Posterior vena cava (tissue), 2 donors: ENCODE data around the gene PDCD5. TPM values are rescaled to one million over a fixed set of nuclear protein-coding genes. Genes with fewer than 3 reads are reported as not detected.

Source experiments
- DNase-seq: peaks from one replicate; pipeline ENCODE4 v3.0.0-alpha.2; 2020; ENCODE audit warnings: low spot score
- intact Hi-C, 2 donors: fragments of 100-400 bp; cut with DNase I; formaldehyde crosslinking; loops; one replicate each; pipeline versions ENCODE4 v1.14.1 to v1.14.2; 2022 to 2023
- total RNA-seq, 2 donors: library from RNA; stranded (reverse); fragmentation: NEBNext Ultra II Directional; extraction: Animal tissue kit (Norgen Biotek cat#: 25700); gene quantifications; one replicate each; pipeline ENCODE4 v1.2.1, GENCODE V29; 2021
- donor health status: DM: yes; HTN: yes; CAD: no.
- donor health status: DM: yes; HTN: yes; CAD: no.

PDCD5 gene
- total RNA-seq, 2 donors from 2014 or later = 99.8 to 125 TPM

DNA sequence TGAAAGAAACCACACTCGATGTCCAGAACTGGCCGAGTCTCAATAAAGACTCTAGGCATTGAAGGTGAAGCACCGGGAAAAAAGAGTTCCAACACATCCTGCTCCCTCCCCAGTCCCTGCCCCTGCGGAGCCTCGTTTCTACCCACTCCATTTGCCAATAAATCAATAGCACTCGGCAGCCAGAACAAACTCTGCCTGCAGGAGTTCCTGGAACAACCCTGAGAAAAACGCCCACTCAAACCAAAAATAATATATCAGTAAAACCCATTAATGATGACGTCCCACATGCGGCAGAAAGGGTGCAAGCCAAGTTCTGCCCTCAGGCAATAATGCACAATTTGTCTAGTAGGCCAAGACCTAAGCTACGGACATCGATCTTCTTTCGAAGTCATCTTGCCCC lies 41.0 kb downstream of the PDCD5 start:
- intact Hi-C loops = loop anchor here in 1 of 2 donors (5.0 kb wide), 1 partner anchor 95 kb away; no protein-coding TSS in a partner anchor

DNA sequence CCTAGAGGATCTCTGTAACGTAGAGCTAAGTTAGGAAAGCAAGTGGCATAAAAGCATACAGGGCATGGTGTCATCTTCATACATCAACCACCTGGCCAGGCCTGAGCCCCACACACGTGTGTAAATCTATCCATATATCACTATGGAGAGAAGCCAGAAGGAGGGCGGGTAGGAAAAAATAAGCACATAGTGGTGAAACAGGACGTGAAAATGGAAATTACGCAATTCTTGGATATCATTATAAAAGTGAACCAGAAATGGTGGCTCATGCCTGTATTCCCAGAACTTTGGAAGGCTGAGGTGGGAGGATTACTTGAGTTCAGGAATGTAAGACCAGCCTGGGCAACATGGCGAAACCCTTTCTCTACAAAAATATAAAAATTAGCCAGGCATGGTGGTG lies 43.4 kb downstream of the PDCD5 start:
- intact Hi-C loops = loop anchor here in 1 of 2 donors (5.0 kb wide), 1 partner anchor 97 kb away; no protein-coding TSS in a partner anchor
- DNase-seq = no peak

More for the DNA sequence above, 41.0 kb downstream of the PDCD5 start:
- DNase-seq = no peak

DNA sequence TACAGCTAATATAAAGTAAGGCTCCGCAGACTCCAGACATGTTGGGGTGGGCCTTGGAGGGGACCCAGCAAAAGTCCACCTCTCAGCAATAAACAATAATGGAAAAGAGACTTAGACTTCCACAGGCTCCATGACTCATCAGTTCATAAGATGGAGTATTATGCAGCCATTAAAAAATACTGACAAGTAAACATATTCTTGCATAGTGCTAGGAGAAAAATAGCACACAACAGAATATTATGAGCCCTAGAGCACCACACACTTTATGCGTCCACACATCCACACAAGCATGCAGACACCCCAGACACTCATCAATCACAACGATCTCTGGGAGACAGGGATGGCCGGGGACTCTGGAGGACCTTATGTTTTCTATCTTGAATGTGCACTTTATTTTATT lies 46.0 kb downstream of the PDCD5 start:
- intact Hi-C loops = no loop called here
- DNase-seq = no peak

DNA sequence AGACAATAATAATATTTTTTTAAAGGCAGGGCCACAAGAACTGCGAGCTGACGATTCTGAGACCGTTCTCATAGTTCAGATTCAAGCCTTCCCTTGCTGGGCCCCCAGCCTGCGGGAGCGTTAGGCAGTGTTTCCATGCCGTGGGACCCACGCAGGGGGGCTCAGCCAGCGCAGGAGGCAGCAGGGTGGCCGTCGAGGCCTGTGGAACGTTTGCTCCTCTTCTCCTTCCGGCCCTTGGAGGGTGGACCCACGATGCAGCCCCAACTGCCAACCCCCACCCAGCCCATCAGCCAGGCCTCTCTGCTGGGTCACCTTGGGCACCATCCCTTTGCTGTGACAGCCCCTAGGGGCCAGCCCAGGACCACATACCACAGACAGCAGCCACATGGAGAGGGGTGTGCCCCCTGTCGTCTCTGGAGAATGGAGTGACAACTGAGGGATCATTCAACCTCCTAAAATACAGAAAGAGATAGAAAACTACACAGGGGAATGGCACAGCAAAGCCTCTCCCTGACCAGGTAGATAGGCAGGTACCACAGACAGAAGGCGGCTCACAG lies 46.8 kb downstream of the PDCD5 start:
- intact Hi-C loops = no loop called here
- DNase-seq = no peak

DNA sequence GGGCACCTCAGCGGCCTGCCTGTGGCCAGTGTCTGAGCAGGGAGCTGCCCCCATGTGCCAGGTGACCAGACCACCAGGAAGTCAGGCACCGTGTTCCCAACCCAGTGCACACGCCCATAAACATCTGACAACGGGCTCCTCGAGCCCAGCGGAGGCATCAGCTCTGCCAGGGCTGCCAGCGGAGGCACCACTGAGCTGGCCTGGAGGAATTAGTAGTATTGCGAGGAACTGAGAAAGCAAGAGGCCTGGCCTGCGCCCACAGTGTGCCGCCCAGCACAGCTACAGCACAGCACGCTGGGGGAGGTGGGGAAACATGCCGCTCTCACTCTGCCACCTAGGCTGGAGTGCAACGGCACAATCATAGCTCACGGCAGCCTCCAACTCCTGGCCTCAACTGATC lies 49.3 kb downstream of the PDCD5 start:
- intact Hi-C loops = no loop called here
- no peak for DNase-seq

DNA sequence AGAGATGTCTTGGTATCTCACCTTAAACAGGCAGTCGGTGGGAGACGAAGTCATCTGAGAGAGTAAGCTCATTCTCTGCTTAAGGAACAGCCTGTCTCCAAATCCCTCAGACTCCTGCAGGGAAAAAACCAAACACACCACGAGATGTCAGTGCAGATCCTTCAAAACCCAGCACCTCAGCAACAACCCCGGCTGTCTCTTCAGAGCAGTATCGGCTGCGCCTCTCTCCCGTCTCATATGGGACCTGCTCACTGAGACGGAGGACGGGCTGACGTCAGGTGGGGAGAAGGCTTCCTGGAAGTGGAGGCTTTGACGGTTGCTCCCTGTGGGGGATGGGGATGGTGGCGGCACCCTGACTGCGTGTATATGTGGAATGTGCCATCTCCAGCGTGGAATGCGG lies 50.4 kb downstream of the PDCD5 start:
- DNase-seq = no peak
- intact Hi-C loops = no loop called here

Other genes starting within 250 kb of the PDCD5 start
- 10 to 100 TPM; 16.1 to 18.9 TPM for gene ZNF507, start 235.6 kb upstream of the PDCD5 start, total RNA-seq
- gene DPY19L3, start 175.4 kb upstream of the PDCD5 start, total RNA-seq = 10 to 100 TPM; 21.6 to 29.0 TPM
- 10 to 100 TPM; 25.2 to 38.1 TPM for gene ANKRD27, start 94.0 kb downstream of the PDCD5 start, total RNA-seq
- under 1 TPM; 0.14 to 0.24 TPM for gene RGS9BP, start 94.7 kb downstream of the PDCD5 start, total RNA-seq
- 1 to 10 TPM; 7.1 to 8.1 TPM for gene NUDT19, start 110.6 kb downstream of the PDCD5 start, total RNA-seq
- gene TDRD12, start 138.6 kb downstream of the PDCD5 start, total RNA-seq = under 1 TPM; 0.24 to 0.65 TPM